ENCODE results near the gene RPA3.

DNA sequence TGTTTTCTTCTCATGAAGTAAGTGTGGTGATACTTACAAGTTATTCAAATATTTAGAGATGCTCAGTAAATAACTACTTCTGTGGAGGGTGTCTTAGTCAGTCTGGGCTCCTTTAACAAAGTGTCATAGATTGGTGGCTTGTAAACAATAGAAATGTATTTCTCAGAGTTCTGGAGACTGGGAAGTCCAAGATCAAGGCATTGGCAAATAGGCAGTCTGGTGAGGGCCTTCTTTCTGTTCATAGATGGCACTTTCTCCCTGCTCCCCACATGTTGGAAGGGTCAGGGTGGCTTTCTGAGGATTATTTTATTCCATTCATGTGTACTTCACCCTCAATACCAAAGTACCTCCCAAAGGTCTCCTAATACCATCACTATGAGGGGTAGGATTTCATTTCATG is 18.4 kb downstream of the RPA3 start:
- TF ChIP-seq TCF12 (IDR thresholded peaks at IDR 0.05) (no peak), TCF12 (CRISPR knock-in tag; IDR thresholded peaks at IDR 0.05) (no peak), ZFP62 (CRISPR knock-in tag; IDR thresholded peaks at IDR 0.05) (no peak), ZNF10 (CRISPR knock-in tag; IDR thresholded peaks at IDR 0.05; ENCODE audit: borderline replicate concordance, low read depth) (no peak), MAFF (IDR thresholded peaks at IDR 0.05; ENCODE audit: low read depth, low read length) (no peak), EZH2 (conservative IDR thresholded peaks at IDR 0.05; ENCODE audit: low read depth, low read length) (no peak), CREB1 (IDR thresholded peaks at IDR 0.05) (no peak), CREB1 (CRISPR knock-in tag; IDR thresholded peaks at IDR 0.05) (no peak), BCL6 (CRISPR knock-in tag; IDR thresholded peaks at IDR 0.05) (no peak), CREM (IDR thresholded peaks at IDR 0.05) (no peak), CREM (CRISPR knock-in tag; IDR thresholded peaks at IDR 0.05) (no peak), EP300 (IDR thresholded peaks at IDR 0.05; ENCODE audit: low read depth in 2 of 2, low read length in 2 of 2) (no peak), EP300 (CRISPR knock-in tag; IDR thresholded peaks at IDR 0.05; ENCODE audit: borderline replicate concordance) (no peak), MYC (CRISPR knock-in tag; IDR thresholded peaks at IDR 0.05; ENCODE audit: borderline replicate concordance) (no peak), RXRA (CRISPR knock-in tag; IDR thresholded peaks at IDR 0.05) (no peak)

All from HepG2 (cell line).